ENCODE measurements around the gene PACRG.

The PACRG gene

DNA sequence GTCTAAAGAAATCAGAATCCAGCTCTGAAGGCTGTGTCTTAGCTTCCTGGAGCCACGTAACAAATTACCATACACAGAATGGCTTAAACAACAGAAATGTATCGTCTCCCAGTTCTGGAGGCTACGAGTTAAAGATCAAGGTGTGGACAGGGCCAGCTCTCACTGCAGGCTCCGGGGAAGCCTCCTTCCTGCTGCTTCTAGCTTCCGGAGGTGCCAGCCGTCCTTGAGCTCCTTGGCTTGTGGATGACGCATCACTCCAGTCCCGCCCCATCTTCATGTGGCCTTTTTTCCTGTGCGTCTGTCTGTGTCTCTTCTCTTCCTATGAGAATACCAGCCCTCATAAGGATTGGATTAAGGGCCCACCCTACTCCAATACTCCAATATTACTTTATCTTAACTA, 367.6 kb downstream of the PACRG start:
- no peak for DNase-seq

- no peak for DNase-seq
Measured at GRCh38 chr6:163098827-163099479, 371.2 kb downstream of the PACRG start.

GRCh38 chr6:163099621-163100171, 371.9 kb downstream of the PACRG start:
- DNase-seq: no peak

DNA sequence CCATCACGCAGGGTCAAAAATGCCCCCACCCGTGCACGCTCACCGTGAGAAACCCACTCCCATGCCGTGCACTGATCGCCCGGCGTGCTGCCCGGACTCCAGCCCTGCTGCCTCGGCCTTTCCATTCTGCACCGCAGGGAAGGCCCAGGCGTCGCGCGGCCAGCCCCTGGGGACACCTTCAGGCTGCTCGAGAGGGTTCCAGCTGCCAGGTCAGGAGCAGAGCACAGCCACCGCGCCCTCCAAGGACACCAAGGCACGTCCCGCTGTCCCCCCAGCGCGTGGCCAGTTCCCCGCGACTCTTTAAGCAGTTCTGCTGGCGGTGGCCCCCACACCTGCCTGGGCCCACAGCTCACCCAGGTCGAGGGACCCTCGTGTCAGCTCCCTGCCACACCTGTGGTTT, 372.5 kb downstream of the PACRG start:
- DNase-seq: no peak

- DNase-seq: no peak
Measured at GRCh38 chr6:163113358-163113962, 385.7 kb downstream of the PACRG start.

DNA sequence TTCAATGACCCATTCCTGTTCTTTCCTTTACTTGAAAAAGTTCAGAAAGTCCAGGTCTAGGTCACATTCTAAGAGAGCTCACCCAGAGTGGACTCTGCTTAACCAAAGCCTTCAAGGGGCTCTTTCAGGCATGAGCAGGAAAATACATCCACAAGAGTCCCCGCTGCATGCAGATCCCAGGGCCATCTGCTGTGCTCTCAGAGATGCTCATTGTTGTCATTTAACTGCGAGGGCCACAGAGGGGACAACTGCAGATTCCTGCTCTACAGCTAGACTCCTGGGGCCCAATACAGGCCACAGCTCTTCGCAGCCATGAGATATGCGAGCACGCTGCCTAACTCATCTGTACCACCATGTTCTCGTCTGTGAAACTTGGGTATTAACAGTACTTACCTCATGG, 391.2 kb downstream of the PACRG start:
- DNase-seq: no peak

DNA sequence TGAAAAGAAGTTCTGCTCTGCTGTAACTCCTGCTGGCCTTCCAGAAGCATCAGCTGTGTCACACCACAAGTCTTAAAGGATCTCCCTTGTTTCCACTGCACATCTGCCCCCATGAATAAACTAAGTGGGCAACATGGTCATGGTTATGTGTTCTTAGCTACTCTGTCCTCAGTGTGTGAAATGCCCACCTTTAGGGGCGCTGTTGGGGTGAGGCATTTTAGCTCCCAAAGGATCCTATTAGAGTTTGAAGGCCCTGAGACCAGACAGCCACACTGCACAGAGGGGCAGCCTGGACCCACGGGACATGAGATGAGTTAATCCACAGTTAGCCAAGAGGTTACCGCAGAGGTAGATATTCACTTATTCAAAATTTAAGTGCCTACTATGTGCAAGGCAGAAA, 392.4 kb downstream of the PACRG start:
- DNase-seq: no peak

DNA sequence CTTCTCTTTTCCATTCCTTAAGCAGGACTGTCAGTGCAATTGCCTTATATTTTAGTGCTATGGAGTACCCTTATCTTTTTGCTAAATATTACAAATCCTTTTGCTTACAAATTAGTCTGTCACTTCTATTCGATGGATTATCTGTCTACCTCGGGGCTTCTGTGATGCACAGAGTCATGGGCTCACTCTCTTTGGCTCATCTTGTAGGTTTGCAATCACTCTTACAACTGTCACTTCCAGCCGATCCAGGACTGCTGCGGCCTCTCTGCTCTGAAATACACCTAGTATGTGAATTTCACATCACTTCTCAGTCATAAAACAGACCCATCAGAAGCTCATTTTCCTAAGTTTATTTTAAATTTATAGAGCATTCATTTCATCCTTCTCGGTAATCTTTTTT, 393.5 kb downstream of the PACRG start:
- DNase-seq: no peak

- DNase-seq: peak; percentile 2 to 51 (median 28)
Measured at GRCh38 chr6:163122365-163122764, 394.6 kb downstream of the PACRG start.

DNA sequence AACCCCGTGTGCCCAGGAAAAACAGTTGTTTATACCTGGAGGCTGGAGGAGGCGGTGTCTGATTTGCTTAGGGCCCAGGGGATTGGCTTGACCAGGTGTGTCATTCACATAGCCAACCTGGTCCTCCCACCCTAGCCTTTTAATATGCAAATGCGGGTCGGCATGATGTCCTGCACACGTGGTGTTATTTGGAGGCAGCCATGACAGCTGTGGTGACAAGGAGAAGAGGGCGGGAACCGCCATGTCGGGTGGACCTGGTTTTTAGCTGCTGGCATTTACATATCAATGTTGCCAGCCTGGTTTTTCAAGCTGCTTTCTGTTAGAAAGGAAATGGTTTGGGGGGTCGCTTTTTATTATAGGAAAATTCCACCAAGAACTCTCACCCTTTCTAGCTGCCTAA, 395.3 kb downstream of the PACRG start:
- DNase-seq: no peak

- DNase-seq: no peak
Measured at GRCh38 chr6:163126741-163127140, 399.0 kb downstream of the PACRG start.

DNA sequence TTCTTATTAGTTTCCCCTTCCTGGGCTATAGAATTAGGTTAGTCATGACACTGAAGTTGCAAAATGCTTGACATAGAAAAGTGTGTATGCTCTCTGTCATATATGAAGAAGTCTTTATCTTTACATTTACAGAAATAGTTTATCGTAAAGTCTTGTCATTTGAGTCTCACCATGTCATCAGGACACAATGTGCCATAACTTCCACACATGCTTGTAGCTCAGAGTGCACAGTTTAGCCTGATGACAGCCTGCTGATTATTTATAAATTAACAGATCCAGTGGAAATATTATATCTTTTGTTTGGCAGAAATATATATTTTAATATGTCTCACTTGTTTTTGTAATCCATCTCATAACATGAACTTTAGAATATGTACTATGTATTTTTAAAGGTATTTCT, 399.8 kb downstream of the PACRG start:
- DNase-seq: no peak

GRCh38 chr6:163128324-163128723, 400.6 kb downstream of the PACRG start:
- no peak for DNase-seq

DNA sequence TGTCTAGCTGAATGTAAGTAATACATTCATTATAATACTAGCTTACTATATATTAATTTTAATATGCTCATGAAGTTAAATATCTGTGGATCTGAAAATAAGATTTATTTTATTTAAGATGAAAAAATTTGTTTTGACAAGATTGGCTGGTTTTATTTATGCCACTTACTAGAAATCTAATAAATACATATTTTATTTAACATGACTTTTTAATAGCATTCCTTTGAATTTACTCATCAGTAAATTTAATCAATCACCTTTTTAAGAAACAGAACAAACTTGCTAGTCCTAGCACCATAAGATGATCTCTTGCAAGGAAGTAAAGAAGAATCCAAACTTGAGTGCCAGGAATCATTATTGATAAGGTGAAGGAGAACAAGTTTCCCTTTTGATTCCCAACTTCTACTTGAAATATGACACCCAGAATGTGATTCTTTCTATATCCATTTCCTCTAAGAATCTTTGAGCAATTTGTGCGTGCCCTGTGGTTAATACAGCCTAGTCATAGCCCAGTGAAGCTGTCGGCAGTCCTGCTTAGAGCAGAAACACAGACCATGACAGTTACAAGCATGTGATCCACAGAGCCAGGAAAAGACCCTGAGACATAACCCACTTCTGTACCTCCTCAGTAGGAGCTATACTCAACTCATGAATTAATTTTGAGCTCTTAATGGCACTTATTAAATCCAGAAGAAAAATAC, 404.4 kb downstream of the PACRG start:
- DNase-seq: no peak

GRCh38 chr6:163133017-163133416, 405.2 kb downstream of the PACRG start:
- no peak for DNase-seq

GRCh38 chr6:163133691-163134090, 405.9 kb downstream of the PACRG start:
- no peak for DNase-seq

- no peak for DNase-seq
Measured at GRCh38 chr6:163136681-163137397, 409.1 kb downstream of the PACRG start.

- no peak for DNase-seq
Measured at GRCh38 chr6:163137398-163137881, 409.7 kb downstream of the PACRG start.

DNA sequence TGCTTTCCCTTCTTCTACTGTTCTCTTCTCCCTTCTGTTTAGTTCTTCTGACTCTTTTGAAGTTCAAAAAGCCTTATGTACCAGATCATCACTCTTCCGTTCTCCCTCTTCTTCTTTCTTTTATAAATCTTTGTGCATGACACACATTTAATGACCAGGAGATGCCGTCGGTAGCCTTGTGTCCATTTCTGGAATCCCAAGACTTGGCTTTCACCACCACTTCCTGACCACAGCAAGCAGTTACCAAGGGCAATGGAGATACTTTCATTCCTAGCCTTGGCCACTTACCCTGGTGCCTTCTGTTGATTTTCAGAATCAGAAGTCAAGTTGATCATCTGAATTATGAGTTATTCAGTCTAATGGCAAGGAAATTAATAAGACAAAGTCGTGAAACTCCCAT, 418.3 kb downstream of the PACRG start:
- DNase-seq: no peak

DNA sequence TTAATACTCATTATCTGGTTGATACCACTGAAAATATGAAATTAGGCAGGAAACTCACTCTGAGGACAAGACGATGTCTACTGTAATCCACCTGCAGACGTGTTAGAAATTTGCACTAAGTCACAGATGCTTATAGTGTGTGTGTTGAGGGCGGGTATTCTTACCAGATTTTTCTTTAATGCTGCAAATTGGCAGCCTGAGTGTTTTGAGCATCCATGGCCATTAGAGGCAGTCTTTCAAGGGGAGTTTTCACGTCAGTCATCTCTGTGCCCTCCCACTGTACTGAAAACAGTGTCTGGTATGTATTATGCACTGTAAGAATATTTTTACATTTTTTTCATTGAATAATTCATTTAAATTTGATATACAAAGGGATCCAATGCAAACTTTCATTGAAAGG, 420.2 kb downstream of the PACRG start:
- no peak for DNase-seq

DNA sequence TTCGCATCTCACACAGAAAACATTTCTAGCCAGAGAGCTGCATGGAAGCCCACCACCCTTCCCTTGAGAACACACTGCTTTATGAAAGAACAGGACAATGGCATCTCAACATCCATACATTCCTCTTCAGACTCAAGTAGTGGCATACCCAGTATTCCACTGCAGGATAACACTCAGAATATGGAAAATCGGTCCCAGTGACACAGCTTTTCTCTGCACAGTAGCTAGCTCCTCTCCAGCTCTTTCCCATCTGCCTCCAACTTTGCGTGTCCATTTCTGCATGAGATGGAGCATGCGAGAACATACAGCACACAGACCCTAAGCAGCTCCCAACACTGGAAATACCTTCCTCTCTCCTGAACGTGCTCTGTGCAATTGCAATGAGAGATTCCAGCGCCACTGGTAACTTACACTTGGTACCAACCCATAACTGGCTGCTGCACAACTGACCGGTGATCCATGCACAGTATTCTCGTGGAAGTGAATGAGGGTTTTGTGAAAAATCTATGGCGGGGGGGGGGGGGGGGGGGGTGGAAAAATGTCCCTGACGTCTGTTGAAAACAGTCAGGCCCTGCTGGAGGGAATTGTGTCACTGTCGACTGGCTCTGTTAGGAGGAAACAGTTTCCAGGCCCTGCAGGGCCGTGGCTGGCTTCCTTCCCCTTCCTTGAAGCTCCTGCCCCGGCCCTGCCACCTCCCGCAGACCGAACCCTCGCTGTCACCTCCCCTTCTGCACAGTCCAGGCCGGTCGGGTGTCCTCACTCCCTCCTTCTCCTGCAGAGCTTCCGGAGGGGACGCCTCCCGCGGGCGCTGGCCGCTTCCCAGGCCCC, 420.9 kb downstream of the PACRG start:
- DNase-seq: peak in 2 of 4 experiments; percentile 31 to 47

- no peak for DNase-seq
Measured at GRCh38 chr6:163149279-163149848, 421.6 kb downstream of the PACRG start.
